ENCODE results near the gene PDIA4. TPM values are rescaled to one million over a fixed set of nuclear protein-coding genes. Genes with fewer than 3 reads are reported as not detected.
"Not testable (repeated sequence)": the region's sequence is repeated elsewhere in the genome, so short reads cannot be mapped to it uniquely, and the experiment has no call there.

Gene PDIA4
- polyA plus RNA-seq, 3 donors = 27.3 to 63.6 (median 49.0) TPM

- no peak overlapping the region for H3K27ac ChIP-seq (ENCODE audit: low read depth, low read length)
- WGBS, 3 donors = 88 to 91% (median 89%) methylated on average over 8 of the region's 8 CpGs
Observed at GRCh38 chr7:149043936-149044335, 15.6 kb upstream of the PDIA4 start.

- WGBS, 3 donors = 82 to 85% (median 82%) methylated on average over 5 of the region's 5 CpGs
Observed at GRCh38 chr7:149041350-149041749, 13.0 kb upstream of the PDIA4 start.

GRCh38 chr7:149038641-149039040 lies 10.3 kb upstream of the PDIA4 start:
- not testable (repeated sequence) for H3K27ac ChIP-seq (ENCODE audit: low read depth, low read length)
- WGBS, 3 donors = 95% methylated on average over 15 to 32 of the region's 32 CpGs

More at GRCh38 chr7:149041350-149041749, 13.0 kb upstream of the PDIA4 start:
- no peak overlapping the region for H3K27ac ChIP-seq (ENCODE audit: low read depth, low read length)

GRCh38 chr7:149036676-149037075 lies 8.4 kb upstream of the PDIA4 start:
- WGBS, 3 donors = 94 to 100% (median 98%) methylated on average over 1 of the region's 1 CpG
- H3K27ac ChIP-seq (ENCODE audit: low read depth, low read length) = no peak overlapping the region

GRCh38 chr7:149031353-149031910 lies 3.1 kb upstream of the PDIA4 start:
- H3K27ac ChIP-seq (ENCODE audit: low read depth, low read length) = no peak overlapping the region
- 96 to 97% (median 96%) methylated on average over 3 of the region's 3 CpGs for WGBS, 3 donors

GRCh38 chr7:149030439-149030838 lies 2.1 kb upstream of the PDIA4 start:
- 91 to 94% (median 92%) methylated on average over 9 of the region's 9 CpGs for WGBS, 3 donors
- H3K27ac ChIP-seq (ENCODE audit: low read depth, low read length) = not testable (repeated sequence)

- 0 to 1% (median 1%) methylated on average over 43 of the region's 43 CpGs for WGBS, 3 donors
- H3K27ac ChIP-seq (ENCODE audit: low read depth, low read length) = peak overlapping the region; percentile 6
Observed at GRCh38 chr7:149027611-149028345, 527 bp downstream of the PDIA4 start.

GRCh38 chr7:149027055-149027454 lies 1.2 kb downstream of the PDIA4 start:
- 12 to 28% (median 21%) methylated on average over 10 of the region's 10 CpGs for whole genome bisulfite sequencing, 3 donors
- H3K27ac ChIP-seq (ENCODE audit: low read depth, low read length) = no peak overlapping the region

- 50 to 87% (median 80%) methylated on average over 7 of the region's 7 CpGs for WGBS, 3 donors
- no peak overlapping the region for H3K27ac ChIP-seq (ENCODE audit: low read depth, low read length)
Observed at GRCh38 chr7:149023662-149024061, 4.6 kb downstream of the PDIA4 start.

- 64 to 66% (median 65%) methylated on average over 6 of the region's 6 CpGs for WGBS, 3 donors
- no peak overlapping the region for H3K27ac ChIP-seq (ENCODE audit: low read depth, low read length)
Observed at GRCh38 chr7:149022756-149023360, 5.4 kb downstream of the PDIA4 start.

GRCh38 chr7:149021725-149022062 lies 6.6 kb downstream of the PDIA4 start:
- 68 to 92% (median 86%) methylated on average over 12 of the region's 12 CpGs for WGBS, 3 donors
- H3K27ac ChIP-seq (ENCODE audit: low read depth, low read length) = no peak overlapping the region

- no peak overlapping the region for H3K27ac ChIP-seq (ENCODE audit: low read depth, low read length)
- 77 to 92% (median 91%) methylated on average over 11 of the region's 11 CpGs for WGBS, 3 donors
Observed at GRCh38 chr7:149020483-149020882, 7.8 kb downstream of the PDIA4 start.

GRCh38 chr7:149016876-149017275 lies 11.4 kb downstream of the PDIA4 start:
- H3K27ac ChIP-seq (ENCODE audit: low read depth, low read length) = no peak overlapping the region
- 75 to 82% (median 82%) methylated on average over 7 of the region's 7 CpGs for WGBS, 3 donors

- no peak overlapping the region for H3K27ac ChIP-seq (ENCODE audit: low read depth, low read length)
- WGBS, 3 donors = 87 to 98% (median 95%) methylated on average over 7 of the region's 7 CpGs
Observed at GRCh38 chr7:149014309-149014708, 14.0 kb downstream of the PDIA4 start.

GRCh38 chr7:149013876-149014275 lies 14.4 kb downstream of the PDIA4 start:
- no peak overlapping the region for H3K27ac ChIP-seq (ENCODE audit: low read depth, low read length)
- WGBS, 3 donors = 72 to 95% (median 73%) methylated on average over 5 of the region's 5 CpGs

- not testable (repeated sequence) for H3K27ac ChIP-seq (ENCODE audit: low read depth, low read length)
- WGBS, 3 donors = 79 to 94% (median 84%) methylated on average over 11 to 12 of the region's 12 CpGs
Observed at GRCh38 chr7:149012730-149013129, 15.6 kb downstream of the PDIA4 start.

GRCh38 chr7:149011491-149011890 lies 16.8 kb downstream of the PDIA4 start:
- no peak overlapping the region for H3K27ac ChIP-seq (ENCODE audit: low read depth, low read length)
- 92 to 95% (median 92%) methylated on average over 8 of the region's 8 CpGs for WGBS, 3 donors

- WGBS, 3 donors = 79 to 98% (median 97%) methylated on average over 5 of the region's 5 CpGs
- no peak overlapping the region for H3K27ac ChIP-seq (ENCODE audit: low read depth, low read length)
Observed at GRCh38 chr7:149010451-149010850, 17.9 kb downstream of the PDIA4 start.

- H3K27ac ChIP-seq (ENCODE audit: low read depth, low read length) = no peak overlapping the region
- 81 to 84% (median 82%) methylated on average over 3 of the region's 3 CpGs for WGBS, 3 donors
Observed at GRCh38 chr7:149009527-149009926, 18.8 kb downstream of the PDIA4 start.

- WGBS, 3 donors = 71 to 89% (median 71%) methylated on average over 6 of the region's 6 CpGs
- no peak overlapping the region for H3K27ac ChIP-seq (ENCODE audit: low read depth, low read length)
Observed at GRCh38 chr7:149007611-149008010, 20.7 kb downstream of the PDIA4 start.
